Stimulated activated CD8-positive, alpha-beta memory T cell treated with anti-CD3 and anti-CD28 coated beads, Interleukin-12 subunit alpha, Interleukin-12 subunit beta, amount 100 ng/mL, for 1 hour (primary cell): ENCODE measurements around the gene CFAP99.
A peak's percentile ranks its signal among the peaks of the same experiment; 100 is the strongest.

Source experiments
- DNase-seq: peaks from one replicate; pipeline ENCODE4 v3.0.0-alpha.2; 2020; ENCODE audit warnings: low read depth

The CFAP99 gene

DNA sequence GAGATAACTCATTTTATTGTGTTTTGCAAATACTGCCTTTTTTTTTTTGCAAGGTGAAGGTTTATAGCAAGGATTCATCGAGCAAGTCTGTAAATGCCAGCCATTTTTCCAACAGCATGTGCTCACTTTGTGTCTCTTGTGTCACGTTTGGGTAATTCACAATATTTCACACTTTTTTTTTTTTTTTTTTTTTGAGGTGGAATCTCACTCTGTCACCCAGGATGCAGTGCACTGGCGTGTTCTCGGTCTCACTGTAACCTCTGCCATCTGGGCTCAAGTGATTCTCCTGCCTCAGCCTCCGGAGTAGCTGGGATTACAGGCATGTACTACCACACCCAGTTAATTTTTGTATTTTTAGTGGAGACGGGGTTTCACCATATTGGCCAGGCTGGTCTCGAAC lies 52.0 kb downstream of the CFAP99 start:
- DNase-seq, result no peak

DNA sequence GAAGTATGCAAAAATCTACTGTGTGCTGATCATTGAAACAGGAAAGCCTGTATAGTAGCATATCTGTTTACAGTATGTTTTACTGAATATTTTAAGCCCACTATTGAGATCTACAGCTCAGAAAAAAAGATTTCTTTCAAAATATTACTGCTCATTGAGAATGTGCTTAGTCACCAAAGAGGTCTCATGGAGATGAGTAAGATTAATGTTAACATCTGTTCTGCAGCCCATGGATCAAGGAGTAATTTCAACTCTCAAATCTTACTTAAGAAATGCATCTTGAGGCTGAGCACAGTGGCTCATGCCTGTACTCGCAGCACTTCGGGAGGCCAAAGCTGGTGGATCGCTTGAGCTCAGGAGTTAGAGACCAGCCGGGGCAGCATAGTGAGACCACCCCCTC lies 53.4 kb downstream of the CFAP99 start:
- DNase-seq, result no peak

DNA sequence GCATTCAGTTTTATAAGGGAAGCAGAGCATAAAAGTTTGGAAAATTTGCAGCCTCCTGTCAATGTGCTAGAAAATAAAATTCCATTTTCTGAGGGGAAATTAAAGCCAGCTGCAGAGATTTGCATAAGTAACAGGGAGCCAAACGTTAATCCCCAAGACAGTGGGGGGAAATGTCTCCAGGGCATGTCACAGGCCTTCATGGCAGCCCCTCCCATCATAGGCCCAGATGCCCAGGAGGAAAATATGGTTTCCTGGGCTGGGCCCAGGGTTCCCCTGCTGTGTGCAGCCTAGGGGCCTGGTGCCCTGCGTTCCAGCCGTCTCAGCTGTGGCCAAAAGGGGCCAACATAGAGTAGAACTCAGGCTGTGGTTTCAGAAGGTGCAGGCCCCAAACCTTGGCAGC lies 59.5 kb downstream of the CFAP99 start:
- DNase-seq, result no peak

DNA sequence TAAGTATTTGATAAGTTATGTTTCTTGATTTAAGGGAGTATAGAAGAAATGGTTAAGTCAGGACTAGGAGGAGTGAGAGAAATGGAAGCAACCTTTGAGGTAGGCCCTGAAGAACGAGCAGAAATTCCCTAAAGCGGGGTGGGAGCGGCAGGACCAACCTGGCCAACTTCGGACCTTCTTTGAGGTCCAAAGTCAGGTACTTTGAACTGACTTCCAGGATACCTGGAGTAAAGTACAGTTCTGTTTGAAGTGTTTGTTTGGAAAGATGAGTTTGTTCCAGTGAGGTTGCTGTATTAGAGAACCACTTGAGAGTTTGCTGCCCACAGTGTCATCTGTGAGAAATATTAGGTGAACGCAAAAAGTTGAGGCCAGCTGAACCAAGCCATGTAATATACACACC lies 61.9 kb downstream of the CFAP99 start:
- no peak for DNase-seq

DNA sequence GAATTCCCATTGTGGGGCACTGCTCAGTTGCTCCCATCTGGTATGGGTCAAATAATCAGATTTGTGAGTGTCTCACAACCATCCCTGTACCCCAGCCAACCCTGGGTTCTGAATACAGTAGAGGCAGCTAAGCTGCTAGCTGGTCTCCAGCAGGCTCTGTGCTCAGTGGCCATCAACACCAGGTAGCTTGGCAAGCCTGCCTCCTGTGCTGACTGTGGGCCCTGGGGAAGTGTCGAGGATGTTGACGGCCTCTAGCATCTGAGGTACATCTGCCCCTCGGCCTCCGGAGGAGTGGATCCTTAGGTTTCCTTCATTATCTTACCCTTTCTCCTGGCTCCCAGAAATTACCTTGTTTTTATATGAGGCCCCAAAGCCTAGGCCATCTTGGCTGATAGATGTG lies 63.4 kb downstream of the CFAP99 start:
- no peak for DNase-seq

DNA sequence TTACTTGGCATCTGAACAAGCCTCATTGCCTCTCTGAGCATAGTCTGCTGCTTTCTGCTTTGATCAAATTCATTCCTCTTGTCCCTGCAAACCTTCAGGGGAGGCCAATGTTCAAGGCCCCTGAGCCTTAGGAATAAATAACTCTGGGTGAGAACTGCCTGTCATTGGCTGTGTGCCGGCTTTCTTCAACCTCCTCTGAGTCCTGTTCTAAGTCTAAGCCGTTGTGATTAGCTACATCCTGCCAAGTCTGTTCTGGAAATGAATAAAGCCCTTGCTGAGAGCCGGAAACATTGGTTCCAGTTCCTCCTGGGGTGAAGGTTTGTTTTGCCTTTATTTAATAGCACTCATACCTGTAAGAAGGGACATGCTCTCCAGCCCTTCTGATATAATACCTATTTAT lies 63.9 kb downstream of the CFAP99 start:
- DNase-seq, result no peak

DNA sequence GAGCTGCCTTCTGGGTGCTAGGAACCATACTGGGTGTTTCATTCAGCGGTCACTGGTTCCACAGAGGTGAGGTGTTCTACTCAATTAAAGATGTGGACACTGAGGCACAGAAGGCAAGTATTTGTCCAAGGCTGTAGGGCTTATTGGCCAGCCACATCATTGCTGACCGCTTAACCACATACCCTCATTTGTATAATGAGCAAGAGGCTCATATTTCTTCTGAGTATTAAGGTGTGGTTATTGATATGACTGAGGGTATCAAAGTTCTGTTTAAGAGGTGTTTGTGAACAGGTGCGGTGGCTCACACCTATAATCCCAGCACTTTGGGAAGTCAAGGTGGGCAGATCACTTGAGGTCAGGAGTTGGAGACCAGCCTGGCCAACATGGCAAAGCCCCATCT lies 64.5 kb downstream of the CFAP99 start:
- DNase-seq, result no peak

DNA sequence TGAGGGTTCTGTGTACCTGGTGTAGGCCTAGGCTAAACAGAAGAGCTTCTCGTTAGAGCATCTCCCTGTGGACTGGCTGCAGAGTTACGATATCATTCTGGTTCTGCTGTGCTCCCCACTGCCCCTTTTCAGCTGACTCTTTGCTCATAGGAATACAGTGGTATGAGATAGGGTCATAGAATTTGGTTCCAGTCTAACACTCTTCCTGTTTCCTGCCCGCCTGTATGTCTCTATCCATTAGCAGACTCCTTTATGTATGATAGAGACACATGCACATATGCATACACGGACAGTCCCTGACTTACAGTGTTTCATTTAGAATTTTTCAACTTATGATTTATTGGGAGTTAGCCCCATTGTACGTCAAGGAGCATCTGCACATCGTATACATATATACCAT lies 65.4 kb downstream of the CFAP99 start:
- DNase-seq, result no peak

DNA sequence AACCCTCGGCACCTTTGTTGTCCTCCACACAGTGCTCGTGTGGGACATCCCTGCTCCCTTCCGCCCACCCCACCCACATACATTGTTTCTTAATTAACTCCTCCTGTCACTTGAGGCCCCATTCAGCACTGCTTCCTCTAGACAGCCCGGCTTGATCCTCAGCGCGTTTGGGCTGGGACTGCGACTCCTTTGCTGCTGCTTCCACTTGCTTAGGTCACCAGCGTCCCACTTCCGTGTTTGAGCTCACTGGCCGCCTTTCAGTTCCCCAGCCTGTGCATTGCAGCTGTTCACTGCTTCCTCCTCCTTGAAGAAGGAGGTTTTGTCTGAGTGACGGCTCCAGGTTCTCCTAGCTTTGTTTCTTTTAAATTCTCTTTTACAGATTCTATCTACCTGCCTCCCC lies 66.2 kb downstream of the CFAP99 start:
- peak; percentile 51 for DNase-seq

DNA sequence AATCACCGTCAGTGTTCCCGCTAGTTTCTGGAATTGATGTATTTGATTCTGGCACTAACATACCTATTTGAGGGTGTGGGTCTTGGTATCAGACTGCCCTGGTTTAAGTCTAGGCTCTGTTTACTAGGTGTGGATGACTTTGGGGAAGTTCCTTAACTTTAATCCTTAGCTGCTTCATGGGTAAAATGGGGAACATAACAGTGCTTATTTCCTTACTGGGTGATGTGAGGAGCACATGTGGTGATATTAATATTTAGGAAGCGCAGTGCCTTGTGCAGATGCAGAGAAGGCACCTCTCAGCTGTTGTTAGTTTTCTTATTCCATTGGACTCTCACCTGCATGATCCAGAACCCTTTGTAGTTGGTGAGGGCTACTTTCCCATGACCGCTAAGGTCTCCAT lies 67.2 kb downstream of the CFAP99 start:
- DNase-seq, result no peak

DNA sequence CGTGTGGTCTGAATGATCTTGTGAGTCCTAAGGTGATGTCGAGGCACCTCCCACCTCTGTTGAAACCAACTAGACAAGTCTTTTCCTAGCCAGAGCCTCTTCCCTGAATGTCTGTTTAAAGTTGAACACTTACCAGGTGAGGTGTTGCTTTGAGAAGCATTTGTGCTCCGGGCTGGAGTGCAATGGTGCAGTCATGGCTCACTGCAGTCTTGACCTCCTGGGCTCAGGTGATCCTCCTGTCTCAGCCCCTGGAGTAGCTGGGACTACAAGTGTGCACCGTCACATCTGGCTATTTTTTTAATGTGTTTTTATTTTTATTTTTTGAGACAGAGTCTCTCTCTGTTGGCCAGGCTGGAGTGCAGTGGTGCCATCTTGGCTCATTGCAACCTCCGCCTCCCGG lies 68.2 kb downstream of the CFAP99 start:
- no peak for DNase-seq

DNA sequence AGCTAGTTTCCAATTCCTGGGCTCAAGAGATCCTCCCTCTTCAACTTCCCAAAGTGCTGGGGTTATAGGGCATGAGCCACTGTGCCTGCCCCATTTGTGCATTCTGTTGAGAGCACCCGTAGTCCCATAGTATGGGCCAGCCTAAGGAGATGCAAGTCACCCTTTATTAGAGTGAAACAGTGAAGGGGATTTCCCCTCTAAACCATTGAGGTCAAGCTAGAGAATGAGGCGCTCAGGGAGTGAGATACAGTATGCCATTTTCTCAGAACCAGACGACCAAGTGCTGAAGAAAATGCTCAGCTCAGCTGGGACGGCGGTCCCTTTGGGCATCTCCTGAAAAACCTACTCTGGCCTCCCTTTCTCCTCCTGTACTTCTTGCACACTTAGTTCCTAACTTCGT lies 68.9 kb downstream of the CFAP99 start:
- DNase-seq, result no peak

DNA sequence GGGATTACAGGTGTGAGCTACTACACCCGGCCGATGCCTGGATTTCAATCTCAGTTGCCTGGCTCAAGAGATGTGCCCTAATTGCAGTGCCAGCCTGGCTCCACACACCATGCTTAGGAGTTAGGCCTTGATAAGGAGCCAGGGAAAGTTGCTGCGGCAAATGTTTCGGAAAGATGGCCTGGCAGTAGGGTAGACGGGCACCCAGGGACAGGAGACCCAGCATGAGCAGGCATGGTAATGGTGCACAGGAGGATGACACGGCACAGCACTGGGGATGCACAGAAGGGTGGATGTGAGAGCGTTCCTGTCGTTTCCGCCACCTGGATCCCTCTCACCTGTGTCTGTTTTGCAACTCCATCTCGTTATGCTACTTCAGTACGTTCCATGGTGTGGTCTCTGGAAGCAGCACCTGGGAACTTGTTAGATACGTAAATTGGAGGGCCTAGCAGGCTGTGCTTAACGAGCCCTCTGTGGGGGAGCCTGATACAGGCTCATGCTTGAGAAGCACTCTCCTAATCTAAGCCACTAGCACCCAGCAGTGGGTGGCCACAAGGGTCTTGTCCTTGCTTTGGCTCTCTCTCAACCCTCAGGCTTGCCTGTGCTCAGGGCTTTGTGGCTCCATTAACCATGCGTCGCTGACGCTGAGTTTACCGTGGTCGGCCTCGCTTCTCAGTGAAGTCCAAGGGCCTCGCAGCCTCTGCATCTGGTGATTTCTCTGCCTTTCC lies 70.5 kb downstream of the CFAP99 start:
- no peak for DNase-seq

DNA sequence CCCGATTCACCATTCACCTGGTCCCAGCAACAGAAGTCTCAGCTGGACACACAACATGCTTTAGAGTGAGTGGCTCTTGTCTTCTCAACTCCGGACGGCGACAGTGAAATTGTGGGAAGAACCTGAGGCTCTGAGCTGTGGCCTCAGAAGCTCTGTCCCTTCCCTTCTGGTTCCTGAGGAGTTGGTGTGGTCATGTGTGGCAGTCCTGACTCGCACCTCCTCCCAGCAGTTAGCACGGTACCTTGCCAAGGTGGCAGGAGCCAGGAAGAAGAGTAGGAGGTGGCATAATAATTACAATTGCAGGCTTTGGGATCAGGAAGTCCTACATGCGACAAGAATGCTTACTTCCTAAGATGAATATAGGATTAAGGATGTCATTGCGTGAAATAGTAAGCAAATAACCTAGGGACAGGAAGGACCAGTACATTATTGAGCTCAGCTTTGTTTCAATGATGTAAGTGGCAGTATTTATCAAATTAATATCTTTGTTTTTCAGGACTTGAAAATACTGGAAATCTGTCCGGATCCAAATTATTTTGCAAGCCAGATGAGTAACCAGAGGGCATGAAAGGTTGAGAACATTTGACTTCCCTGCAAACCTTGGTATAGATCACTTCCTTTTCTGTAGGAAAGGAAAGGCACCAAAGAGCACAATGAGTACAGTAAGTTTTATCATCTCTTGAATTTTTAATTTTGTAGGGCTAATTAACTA lies 71.2 kb downstream of the CFAP99 start:
- no peak for DNase-seq

DNA sequence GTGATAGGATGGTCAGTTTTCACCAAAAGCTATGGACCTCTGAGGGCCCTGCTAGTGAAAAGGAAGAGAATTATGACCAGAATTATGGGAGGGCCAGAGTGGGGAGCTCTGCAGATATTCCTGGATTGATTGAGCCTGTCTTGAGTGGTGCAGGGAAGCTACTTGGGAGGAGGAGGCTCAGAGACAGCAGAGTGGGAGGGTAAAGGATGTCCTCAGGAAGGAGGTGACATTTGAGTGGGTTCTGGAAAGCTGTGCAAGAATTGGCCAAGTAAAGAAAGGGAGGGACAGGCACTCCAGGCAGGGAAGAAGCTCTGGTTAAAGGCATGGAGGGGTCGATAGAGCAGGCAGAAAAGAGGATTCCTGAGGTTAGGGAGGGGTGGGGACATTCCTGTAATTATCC lies 74.2 kb downstream of the CFAP99 start:
- no peak for DNase-seq

DNA sequence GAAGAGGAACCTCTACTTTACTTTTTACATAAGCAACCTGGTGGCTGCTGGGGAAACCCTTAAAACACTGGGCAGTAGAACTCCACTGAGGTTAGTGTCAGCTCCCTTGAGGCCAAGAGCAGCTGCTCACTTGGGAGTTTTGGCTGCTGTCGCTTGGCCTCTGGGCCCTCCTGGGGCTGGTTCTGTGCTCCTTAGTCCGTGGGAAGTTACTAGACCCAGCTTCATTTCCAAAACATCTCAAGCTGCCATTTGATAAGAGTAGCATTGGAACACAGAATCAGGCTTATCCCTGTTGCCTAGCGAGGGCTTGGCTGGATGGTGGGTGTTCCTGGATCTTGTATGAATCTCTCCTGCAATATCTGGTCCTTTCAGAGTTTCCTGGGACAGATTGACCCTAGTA lies 76.2 kb downstream of the CFAP99 start:
- DNase-seq, result no peak

DNA sequence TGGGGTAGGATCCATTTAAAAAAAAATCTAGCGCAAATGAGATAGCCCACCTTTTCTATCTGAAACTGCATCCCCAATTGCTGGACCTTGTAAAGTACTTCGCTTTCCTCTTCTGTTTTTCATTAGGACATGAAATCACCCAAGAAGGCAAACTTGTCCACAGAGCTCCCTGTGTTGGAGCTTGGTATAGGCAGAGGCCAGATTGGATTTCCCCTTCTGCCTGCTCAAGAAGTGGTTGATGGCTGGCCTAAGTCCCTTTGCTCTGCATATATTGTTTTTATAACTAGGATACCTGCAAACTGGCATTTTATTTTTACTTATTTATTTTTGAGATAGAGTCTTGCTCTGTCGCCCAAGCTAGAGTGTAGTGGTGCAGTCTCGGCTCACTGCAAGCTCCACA lies 78.6 kb downstream of the CFAP99 start:
- no peak for DNase-seq

DNA sequence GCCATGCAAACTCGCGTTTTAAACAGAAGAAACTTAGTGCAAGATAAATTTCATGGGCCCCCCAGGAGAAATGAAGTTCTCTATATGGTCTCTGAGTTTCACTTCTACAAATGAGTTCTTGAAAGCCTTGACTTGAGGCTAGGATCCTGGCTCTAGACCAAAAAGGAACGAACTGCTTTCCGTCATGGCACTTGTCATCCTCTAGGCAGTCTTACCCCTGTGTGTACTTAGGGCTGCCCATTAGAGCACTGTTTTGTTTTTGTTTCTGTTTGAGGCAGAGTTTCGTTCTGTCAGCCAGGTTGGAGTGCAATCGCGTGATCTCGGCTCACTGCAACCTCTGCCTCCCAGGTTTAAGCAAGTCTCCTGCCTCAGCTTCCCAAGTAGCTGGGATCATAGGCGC lies 79.2 kb downstream of the CFAP99 start:
- no peak for DNase-seq

DNA sequence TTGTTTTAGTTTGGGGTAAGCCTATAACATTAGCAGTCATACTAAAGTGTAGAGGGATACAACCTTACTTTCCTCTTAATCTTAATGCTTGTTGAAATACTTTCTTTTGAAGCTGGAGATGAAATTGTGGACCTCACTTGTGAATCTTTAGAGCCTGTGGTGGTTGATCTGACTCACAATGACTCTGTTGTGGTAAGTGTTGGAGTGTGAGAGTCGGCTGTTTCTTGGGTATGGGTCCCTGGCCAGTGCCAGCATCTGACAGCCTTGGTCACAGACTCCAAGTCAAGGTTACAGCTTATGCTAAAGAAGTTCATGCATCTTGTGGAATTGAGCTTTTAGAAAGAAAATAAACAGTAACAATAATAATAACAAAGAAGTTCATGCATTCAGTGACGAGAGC lies 81.8 kb downstream of the CFAP99 start:
- DNase-seq, result no peak

DNA sequence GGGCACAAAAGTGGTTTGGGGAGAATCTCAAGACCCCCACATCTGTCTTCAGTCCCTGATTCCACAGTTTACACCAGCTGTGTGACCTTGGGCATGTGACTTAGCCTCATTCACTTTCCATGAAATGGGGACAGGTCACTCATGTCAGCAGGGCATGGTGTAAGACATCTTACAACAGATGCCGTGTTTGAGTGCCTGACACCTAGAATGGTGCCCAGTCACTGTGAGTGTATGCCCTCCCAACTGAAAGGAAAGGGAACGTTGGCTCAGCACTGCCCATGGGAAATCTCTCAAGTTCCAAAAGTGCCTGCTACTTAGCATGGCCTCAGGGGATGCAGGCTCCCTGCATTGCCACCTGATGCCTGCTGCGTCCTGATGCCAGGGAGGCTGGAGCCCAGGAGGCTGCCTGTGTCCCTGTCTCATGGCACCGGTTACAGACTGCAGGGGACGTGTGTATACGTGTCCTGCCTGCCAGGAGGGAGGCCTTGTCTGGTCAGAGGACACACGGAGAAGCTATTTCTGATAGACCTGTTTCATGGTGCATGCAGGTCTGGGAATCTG lies 82.4 kb downstream of the CFAP99 start:
- DNase-seq, result no peak

DNA sequence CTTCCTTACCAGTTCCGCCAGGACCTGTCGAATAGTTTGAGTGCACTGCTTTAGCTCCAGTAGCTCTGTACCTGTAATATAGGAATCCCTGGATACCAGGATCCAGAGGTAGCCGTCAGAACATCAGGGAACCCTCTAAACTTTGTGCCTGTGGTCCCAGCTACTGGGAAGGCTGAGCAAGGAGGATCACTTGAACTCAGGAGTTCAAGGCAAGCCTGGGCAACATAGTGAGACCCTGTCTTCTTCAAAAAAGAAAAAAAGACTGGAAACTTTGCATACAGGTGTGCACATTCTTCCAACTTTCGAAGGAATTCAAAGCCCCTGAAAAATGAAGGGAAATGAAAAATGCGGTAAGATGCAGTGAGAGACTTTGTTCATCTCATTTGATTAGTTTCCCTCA lies 85.1 kb downstream of the CFAP99 start:
- no peak for DNase-seq

DNA sequence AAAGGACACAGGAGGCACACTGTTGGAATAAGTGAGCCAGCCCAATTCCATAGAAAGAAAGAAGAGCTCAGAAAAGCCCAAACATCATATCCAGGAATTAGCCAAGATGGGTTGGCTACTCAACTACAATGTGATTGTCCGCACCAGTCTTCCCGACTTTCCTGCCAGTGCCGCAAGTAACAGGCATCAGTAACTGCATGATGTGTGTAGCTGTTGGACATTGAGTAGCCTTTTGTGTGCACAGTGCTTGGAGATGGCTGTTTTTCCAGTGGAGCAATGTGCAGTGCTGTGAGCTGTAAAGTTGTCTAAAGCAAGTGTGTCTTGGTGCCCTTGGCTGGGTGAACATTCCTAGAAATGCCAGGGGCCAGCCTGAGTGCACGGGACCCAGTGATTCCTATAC lies 88.5 kb downstream of the CFAP99 start:
- no peak for DNase-seq

DNA sequence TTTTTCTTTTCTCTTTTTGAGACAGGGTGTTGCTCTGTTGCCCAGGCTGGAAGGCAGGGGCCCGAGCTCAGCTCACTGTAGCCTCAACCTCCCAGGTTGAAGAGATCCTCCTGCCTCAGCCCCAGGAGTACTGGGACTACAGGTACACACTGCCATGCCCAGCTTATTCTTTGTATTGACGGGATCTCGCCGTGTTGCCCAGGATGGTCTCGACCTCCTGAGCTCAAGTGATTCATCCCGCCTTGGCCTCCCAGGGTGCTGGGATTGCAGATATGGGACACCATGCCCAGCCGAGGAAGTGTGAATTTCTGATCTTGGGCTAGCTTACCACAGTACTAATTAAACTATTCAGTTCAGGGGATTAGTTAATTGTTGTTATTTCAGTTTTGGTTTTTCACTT lies 89.1 kb downstream of the CFAP99 start:
- no peak for DNase-seq
